ENCODE measurements around the gene ARID1B. TPM values are rescaled to one million over a fixed set of nuclear protein-coding genes. Genes with fewer than 3 reads are reported as not detected.

ARID1B gene
- total and polyA plus RNA-seq, 4 donors: 7.0 to 49.0 (median 24.2) TPM

DNA sequence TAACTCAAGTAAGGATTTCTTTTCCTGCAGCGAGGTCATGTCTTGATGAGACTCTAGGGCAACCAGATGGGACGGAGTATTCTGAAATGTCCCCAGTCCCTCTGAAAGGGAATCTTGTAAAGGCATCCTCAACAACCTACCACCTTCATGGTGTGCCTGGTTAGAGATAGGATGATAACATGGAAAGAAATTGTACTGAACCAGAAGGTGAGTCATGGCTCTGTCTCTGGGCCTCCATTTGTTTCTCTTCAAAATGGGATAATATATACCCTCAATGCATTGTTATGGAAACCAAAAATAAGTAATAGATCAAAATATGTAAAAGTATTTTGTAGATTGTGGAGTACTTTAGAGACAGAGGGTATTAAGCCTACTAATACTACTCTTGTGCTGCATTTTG is 219.1 kb downstream of the ARID1B start:
- Histone ChIP-seq H3K9ac (ENCODE audit: low read depth in 1 of 2, low read length in 2 of 2) (no peak overlapping the region), H3K27me3 (ENCODE audit: control insufficient read depth in 4 of 4, insufficient read depth in 4 of 4, low read length in 3 of 4) (no peaks in the 10 kb centered on the region), H3K9me3 (ENCODE audit: control insufficient read depth in 4 of 4, low read length in 3 of 4) (no peaks in the 10 kb centered on the region), H3K4me3 (ENCODE audit: low read depth in 1 of 3, low read length in 3 of 3) (no peak overlapping the region), H3K36me3 (ENCODE audit: control insufficient read depth in 4 of 4, insufficient read depth in 3 of 4, low read depth in 1 of 4, low read length in 3 of 4) (no peaks in the 10 kb centered on the region), H3K27ac (ENCODE audit: low read depth in 1 of 2, low read length in 2 of 2) (no peak overlapping the region), H3K4me1 (ENCODE audit: control insufficient read depth in 4 of 4, insufficient read depth in 4 of 4, low read length in 3 of 4) (peaks cover 3 to 12% (median 7%) of the 10 kb centered on the region in 4 donors)
- DNase-seq (ENCODE audit: low spot score): no peak
- TF ChIP-seq HNF4G (IDR thresholded peaks at IDR 0.05): no peak
- no peak for TF ChIP-seq RXRA (IDR thresholded peaks at IDR 0.05)
- TF ChIP-seq YY1 (IDR thresholded peaks at IDR 0.05): no peak
- no peak for TF ChIP-seq EGR1 (IDR thresholded peaks at IDR 0.05; ENCODE audit: low read depth in 2 of 2)
- no peak for TF ChIP-seq GABPA (IDR thresholded peaks at IDR 0.05 in 1 of 2, conservative IDR thresholded peaks at IDR 0.05 in 1 of 2)
- TF ChIP-seq, protein P1, sequence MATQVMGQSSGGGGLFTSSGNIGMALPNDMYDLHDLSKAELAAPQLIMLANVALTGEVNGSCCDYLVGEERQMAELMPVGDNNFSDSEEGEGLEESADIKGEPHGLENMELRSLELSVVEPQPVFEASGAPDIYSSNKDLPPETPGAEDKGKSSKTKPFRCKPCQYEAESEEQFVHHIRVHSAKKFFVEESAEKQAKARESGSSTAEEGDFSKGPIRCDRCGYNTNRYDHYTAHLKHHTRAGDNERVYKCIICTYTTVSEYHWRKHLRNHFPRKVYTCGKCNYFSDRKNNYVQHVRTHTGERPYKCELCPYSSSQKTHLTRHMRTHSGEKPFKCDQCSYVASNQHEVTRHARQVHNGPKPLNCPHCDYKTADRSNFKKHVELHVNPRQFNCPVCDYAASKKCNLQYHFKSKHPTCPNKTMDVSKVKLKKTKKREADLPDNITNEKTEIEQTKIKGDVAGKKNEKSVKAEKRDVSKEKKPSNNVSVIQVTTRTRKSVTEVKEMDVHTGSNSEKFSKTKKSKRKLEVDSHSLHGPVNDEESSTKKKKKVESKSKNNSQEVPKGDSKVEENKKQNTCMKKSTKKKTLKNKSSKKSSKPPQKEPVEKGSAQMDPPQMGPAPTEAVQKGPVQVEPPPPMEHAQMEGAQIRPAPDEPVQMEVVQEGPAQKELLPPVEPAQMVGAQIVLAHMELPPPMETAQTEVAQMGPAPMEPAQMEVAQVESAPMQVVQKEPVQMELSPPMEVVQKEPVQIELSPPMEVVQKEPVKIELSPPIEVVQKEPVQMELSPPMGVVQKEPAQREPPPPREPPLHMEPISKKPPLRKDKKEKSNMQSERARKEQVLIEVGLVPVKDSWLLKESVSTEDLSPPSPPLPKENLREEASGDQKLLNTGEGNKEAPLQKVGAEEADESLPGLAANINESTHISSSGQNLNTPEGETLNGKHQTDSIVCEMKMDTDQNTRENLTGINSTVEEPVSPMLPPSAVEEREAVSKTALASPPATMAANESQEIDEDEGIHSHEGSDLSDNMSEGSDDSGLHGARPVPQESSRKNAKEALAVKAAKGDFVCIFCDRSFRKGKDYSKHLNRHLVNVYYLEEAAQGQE (IDR thresholded peaks at IDR 0.05): no peak
- TF ChIP-seq NR2F2 (IDR thresholded peaks at IDR 0.05): no peak
- TF ChIP-seq, protein P2, sequence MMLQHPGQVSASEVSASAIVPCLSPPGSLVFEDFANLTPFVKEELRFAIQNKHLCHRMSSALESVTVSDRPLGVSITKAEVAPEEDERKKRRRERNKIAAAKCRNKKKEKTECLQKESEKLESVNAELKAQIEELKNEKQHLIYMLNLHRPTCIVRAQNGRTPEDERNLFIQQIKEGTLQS (IDR thresholded peaks at IDR 0.05): no peak
- no peak for TF ChIP-seq FOXA2 (IDR thresholded peaks at IDR 0.05)
- no peak for TF ChIP-seq TAF1 (conservative IDR thresholded peaks at IDR 0.05)
- TF ChIP-seq HNF4A (conservative IDR thresholded peaks at IDR 0.05): no peak
- 98% methylated on average over 2 of the region's 2 CpGs for WGBS

DNA sequence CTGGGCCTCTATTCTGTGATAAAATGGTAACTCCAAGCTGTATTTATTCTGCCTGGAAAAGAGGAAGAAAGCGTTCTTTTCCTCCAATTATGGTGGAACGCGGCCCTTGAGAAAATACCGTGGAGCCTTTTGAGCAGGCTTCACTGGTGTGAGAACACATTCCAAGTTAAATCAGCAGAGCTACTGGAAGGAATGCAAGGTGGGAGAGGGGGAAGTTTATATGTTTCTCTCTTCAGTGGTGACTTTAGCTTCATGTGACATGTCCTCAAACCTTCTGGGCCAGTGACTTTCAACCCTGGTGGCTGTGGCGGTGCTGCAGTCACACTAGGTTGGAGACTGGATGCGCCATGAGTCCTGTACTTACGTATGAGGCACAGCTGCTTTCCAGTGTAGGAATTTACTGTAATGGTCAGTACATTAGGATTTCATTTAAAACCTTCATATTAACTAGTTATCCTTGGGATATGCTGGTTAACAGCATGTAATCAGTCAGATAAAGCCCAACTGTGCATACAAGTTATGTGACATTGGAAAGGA is 221.7 kb downstream of the ARID1B start:
- Histone ChIP-seq H3K27me3 (ENCODE audit: control insufficient read depth in 4 of 4, insufficient read depth in 4 of 4, low read length in 3 of 4) (no peaks in the 10 kb centered on the region), H3K9ac (ENCODE audit: low read depth in 1 of 2, low read length in 2 of 2) (no peak overlapping the region), H3K36me3 (ENCODE audit: control insufficient read depth in 4 of 4, insufficient read depth in 3 of 4, low read depth in 1 of 4, low read length in 3 of 4) (no peaks in the 10 kb centered on the region), H3K9me3 (ENCODE audit: control insufficient read depth in 4 of 4, low read length in 3 of 4) (no peaks in the 10 kb centered on the region), H3K4me1 (ENCODE audit: control insufficient read depth in 4 of 4, insufficient read depth in 4 of 4, low read length in 3 of 4) (peaks cover 0 to 2% (median 0%) of the 10 kb centered on the region in 4 donors), H3K4me3 (ENCODE audit: low read depth in 1 of 3, low read length in 3 of 3) (no peak overlapping the region), H3K27ac (ENCODE audit: low read depth in 1 of 2, low read length in 2 of 2) (no peak overlapping the region)
- WGBS: 97% methylated on average over 7 of the region's 7 CpGs
- TF ChIP-seq, protein P1 (IDR thresholded peaks at IDR 0.05): no peak
- TF ChIP-seq TAF1 (conservative IDR thresholded peaks at IDR 0.05): no peak
- no peak for TF ChIP-seq HNF4G (IDR thresholded peaks at IDR 0.05)
- TF ChIP-seq RXRA (IDR thresholded peaks at IDR 0.05): no peak
- no peak for TF ChIP-seq FOXA2 (IDR thresholded peaks at IDR 0.05)
- no peak for TF ChIP-seq EGR1 (IDR thresholded peaks at IDR 0.05; ENCODE audit: low read depth in 2 of 2)
- TF ChIP-seq SP1 (IDR thresholded peaks at IDR 0.05): no peak
- TF ChIP-seq RAD21 (IDR thresholded peaks at IDR 0.05): no peak
- TF ChIP-seq YY1 (IDR thresholded peaks at IDR 0.05): no peak
- TF ChIP-seq HNF4A (conservative IDR thresholded peaks at IDR 0.05): no peak
- TF ChIP-seq, protein P3, sequence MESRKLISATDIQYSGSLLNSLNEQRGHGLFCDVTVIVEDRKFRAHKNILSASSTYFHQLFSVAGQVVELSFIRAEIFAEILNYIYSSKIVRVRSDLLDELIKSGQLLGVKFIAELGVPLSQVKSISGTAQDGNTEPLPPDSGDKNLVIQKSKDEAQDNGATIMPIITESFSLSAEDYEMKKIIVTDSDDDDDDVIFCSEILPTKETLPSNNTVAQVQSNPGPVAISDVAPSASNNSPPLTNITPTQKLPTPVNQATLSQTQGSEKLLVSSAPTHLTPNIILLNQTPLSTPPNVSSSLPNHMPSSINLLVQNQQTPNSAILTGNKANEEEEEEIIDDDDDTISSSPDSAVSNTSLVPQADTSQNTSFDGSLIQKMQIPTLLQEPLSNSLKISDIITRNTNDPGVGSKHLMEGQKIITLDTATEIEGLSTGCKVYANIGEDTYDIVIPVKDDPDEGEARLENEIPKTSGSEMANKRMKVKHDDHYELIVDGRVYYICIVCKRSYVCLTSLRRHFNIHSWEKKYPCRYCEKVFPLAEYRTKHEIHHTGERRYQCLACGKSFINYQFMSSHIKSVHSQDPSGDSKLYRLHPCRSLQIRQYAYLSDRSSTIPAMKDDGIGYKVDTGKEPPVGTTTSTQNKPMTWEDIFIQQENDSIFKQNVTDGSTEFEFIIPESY (IDR thresholded peaks at IDR 0.05): no peak
- TF ChIP-seq, protein P4, sequence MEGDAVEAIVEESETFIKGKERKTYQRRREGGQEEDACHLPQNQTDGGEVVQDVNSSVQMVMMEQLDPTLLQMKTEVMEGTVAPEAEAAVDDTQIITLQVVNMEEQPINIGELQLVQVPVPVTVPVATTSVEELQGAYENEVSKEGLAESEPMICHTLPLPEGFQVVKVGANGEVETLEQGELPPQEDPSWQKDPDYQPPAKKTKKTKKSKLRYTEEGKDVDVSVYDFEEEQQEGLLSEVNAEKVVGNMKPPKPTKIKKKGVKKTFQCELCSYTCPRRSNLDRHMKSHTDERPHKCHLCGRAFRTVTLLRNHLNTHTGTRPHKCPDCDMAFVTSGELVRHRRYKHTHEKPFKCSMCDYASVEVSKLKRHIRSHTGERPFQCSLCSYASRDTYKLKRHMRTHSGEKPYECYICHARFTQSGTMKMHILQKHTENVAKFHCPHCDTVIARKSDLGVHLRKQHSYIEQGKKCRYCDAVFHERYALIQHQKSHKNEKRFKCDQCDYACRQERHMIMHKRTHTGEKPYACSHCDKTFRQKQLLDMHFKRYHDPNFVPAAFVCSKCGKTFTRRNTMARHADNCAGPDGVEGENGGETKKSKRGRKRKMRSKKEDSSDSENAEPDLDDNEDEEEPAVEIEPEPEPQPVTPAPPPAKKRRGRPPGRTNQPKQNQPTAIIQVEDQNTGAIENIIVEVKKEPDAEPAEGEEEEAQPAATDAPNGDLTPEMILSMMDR (IDR thresholded peaks at IDR 0.05; ENCODE audit: low read depth, low read length, missing input control): no peak
- TF ChIP-seq, protein P5, sequence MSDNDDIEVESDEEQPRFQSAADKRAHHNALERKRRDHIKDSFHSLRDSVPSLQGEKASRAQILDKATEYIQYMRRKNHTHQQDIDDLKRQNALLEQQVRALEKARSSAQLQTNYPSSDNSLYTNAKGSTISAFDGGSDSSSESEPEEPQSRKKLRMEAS (IDR thresholded peaks at IDR 0.05): no peak
- no peak for TF ChIP-seq FOXA1 (IDR thresholded peaks at IDR 0.05)
- no peak for DNase-seq (ENCODE audit: low spot score)

Measured in liver (tissue), 9 donors.